Transverse colon (tissue), 4 donors: ENCODE data around the gene RAP1GDS1. TPM values are rescaled to one million over a fixed set of nuclear protein-coding genes. Genes with fewer than 3 reads are reported as not detected.

Experiments
- DNase-seq: peaks from one replicate; pipeline ENCODE4 v3.0.0-alpha.2; 2019
- H3K27ac ChIP-seq, 4 donors: fragments of 200-600 bp; sonication (generic); 2 replicates each; pipeline ENCODE4 v1.5.1; 2016 to 2018; ENCODE audit warnings: inconsistent platforms in 4 of 4
- H3K27me3 ChIP-seq: fragments of 200-600 bp; sonication (generic); 2 replicates; pipeline ENCODE4 v1.5.1; 2017; ENCODE audit warnings: inconsistent platforms
- H3K36me3 ChIP-seq, 4 donors: fragments of 200-600 bp; sonication (generic); 2 replicates each; pipeline ENCODE4 v1.5.1; 2017 to 2019; ENCODE audit warnings: inconsistent platforms in 4 of 4
- H3K4me1 ChIP-seq, 4 donors: fragments of 200-600 bp; sonication (generic); 2 replicates each; pipeline ENCODE4 v1.5.1; 2017 to 2020; ENCODE audit warnings: inconsistent platforms in 4 of 4
- H3K4me3 ChIP-seq, 4 donors: fragments of 200-600 bp; sonication (generic); 1 replicate in 1 of 4; 2 replicates in 3 of 4; pipeline versions ENCODE4 v1.5.1 to v1.6.1; 2017 to 2019; ENCODE audit warnings: inconsistent platforms in 4 of 4
- H3K9me3 ChIP-seq, 2 donors: fragments of 200-600 bp; sonication (generic); 2 replicates each; pipeline ENCODE4 v1.5.1; 2017 to 2019; ENCODE audit warnings: inconsistent platforms in 2 of 2
- CTCF ChIP-seq, 5 experiments: fragments of 200-600 bp in 3 of 5; fragments of 450-650 bp in 2 of 5; sonication (generic) in 3 of 5; IDR thresholded peaks; 1 replicate in 2 of 5; 2 replicates in 3 of 5; pipeline ENCODE4 v1.5.1; 2016 to 2017; ENCODE audit warnings: antibody characterized with exemption in 5 of 5, inconsistent platforms in 3 of 5, mild to moderate bottlenecking in 2 of 5, moderate library complexity in 1 of 5
- EP300 ChIP-seq: sonication (generic); formaldehyde crosslinking; IDR thresholded peaks from one replicate; pipeline ENCODE4 v1.6.1; 2017; ENCODE audit warnings: antibody characterized with exemption, low read depth
- POLR2A ChIP-seq: fragments of 450-650 bp; IDR thresholded peaks from one replicate; pipeline ENCODE4 v1.6.1; 2016; ENCODE audit warnings: antibody characterized with exemption, mild to moderate bottlenecking, moderate library complexity
- POLR2AphosphoS5 ChIP-seq, 3 donors: sonication (generic); formaldehyde crosslinking; IDR thresholded peaks; one replicate each; pipeline ENCODE4 v1.6.1; 2016; ENCODE audit warnings: antibody characterized with exemption in 3 of 3
- WGBS, 2 donors: methylation state at CpG; one replicate each; pipeline ENCODE4 v1.1.5; 2018; ENCODE audit warnings: low coverage in 1 of 2; 5-methylcytosine and 5-hydroxymethylcytosine counted together
- in situ Hi-C, 4 donors: fragments of 200-750 bp; cut with MboI; loops; one replicate each; pipeline versions ENCODE4 v1.15.0 to v1.15.1; 2017; ENCODE audit warnings: low sequenced_read_pairs in 3 of 4, low pct_ligation_motif_present in 1 of 4, low pct_unique_long_range_greater_than_20kb in 1 of 4
- intact Hi-C: fragments of 100-400 bp; cut with DNase I; formaldehyde crosslinking; loops from one replicate; pipeline ENCODE4 v1.15.1; 2023; ENCODE audit warnings: low total_unique reads
- total RNA-seq, 4 donors: library from RNA; depleted of rRNA; stranded (reverse); fragments of >200 nt; gene quantifications; one replicate each; pipeline ENCODE4 v1.1.0, GENCODE V29; 2016

RAP1GDS1 gene
- total RNA-seq, 4 donors from 2014 or later = 6.7 to 44.3 (median 34.2) TPM

GRCh38 chr4:98374643-98375042 is 113.5 kb downstream of the RAP1GDS1 start:
- in situ Hi-C loops (no loop called here), intact Hi-C loops (no loop called here)
- H3K36me3 ChIP-seq = no peaks in the 10 kb centered on the region
- H3K4me3 ChIP-seq = no peak overlapping the region
- H3K9me3 ChIP-seq = no peaks in the 10 kb centered on the region
- 79 to 80% methylated on average over 5 of the region's 5 CpGs for WGBS, 2 donors
- DNase-seq = no peak
- no peak overlapping the region for H3K27ac ChIP-seq
- TF ChIP-seq CTCF (IDR thresholded peaks at IDR 0.05) = no peak
- no peak for TF ChIP-seq POLR2A
- no peak for TF ChIP-seq EP300
- no peak for TF ChIP-seq POLR2AphosphoS5 (IDR thresholded peaks at IDR 0.05)
- no peaks in the 10 kb centered on the region for H3K4me1 ChIP-seq
- no peaks in the 10 kb centered on the region for H3K27me3 ChIP-seq

- DNase-seq = no peak
- TF ChIP-seq POLR2AphosphoS5 (IDR thresholded peaks at IDR 0.05) (no peak), POLR2A (no peak), EP300 (no peak), CTCF (IDR thresholded peaks at IDR 0.05) (no peak)
- Histone ChIP-seq H3K9me3 (no peaks in the 10 kb centered on the region), H3K27ac (no peak overlapping the region), H3K4me3 (no peak overlapping the region), H3K27me3 (no peaks in the 10 kb centered on the region), H3K36me3 (no peaks in the 10 kb centered on the region), H3K4me1 (no peaks in the 10 kb centered on the region)
- intact Hi-C loops = no loop called here
- in situ Hi-C loops = no loop called here
- 21 to 54% methylated on average over 1 of the region's 1 CpG for WGBS, 2 donors
Observed at GRCh38 chr4:98377559-98377958, 116.4 kb downstream of the RAP1GDS1 start.

GRCh38 chr4:98381306-98381705 is 120.1 kb downstream of the RAP1GDS1 start:
- WGBS, 2 donors = 85 to 87% methylated on average over 2 of the region's 2 CpGs
- Histone ChIP-seq H3K9me3 (no peaks in the 10 kb centered on the region), H3K27me3 (no peaks in the 10 kb centered on the region), H3K4me1 (no peaks in the 10 kb centered on the region), H3K36me3 (no peaks in the 10 kb centered on the region), H3K4me3 (no peak overlapping the region), H3K27ac (no peak overlapping the region)
- intact Hi-C loops = no loop called here
- DNase-seq = no peak
- in situ Hi-C loops = no loop called here
- TF ChIP-seq POLR2AphosphoS5 (IDR thresholded peaks at IDR 0.05) = no peak
- TF ChIP-seq POLR2A = no peak
- TF ChIP-seq EP300 = no peak
- TF ChIP-seq CTCF (IDR thresholded peaks at IDR 0.05) = no peak

GRCh38 chr4:98383431-98384106 is 122.4 kb downstream of the RAP1GDS1 start:
- TF ChIP-seq POLR2A (no peak), CTCF (IDR thresholded peaks at IDR 0.05) (no peak), POLR2AphosphoS5 (IDR thresholded peaks at IDR 0.05) (no peak), EP300 (no peak)
- no peak for DNase-seq
- 85 to 93% methylated on average over 3 of the region's 3 CpGs for WGBS, 2 donors
- Histone ChIP-seq H3K36me3 (no peaks in the 10 kb centered on the region), H3K4me1 (no peaks in the 10 kb centered on the region), H3K4me3 (no peak overlapping the region), H3K9me3 (no peaks in the 10 kb centered on the region), H3K27me3 (no peaks in the 10 kb centered on the region), H3K27ac (no peak overlapping the region)
- intact Hi-C loops (no loop called here), in situ Hi-C loops (no loop called here)
